NCI-H2171 (cell line): ENCODE data around the gene CTLA4.

Source experiments
- DNase-seq: peaks from one replicate; lab custom pipeline; 2025; lab: John Stamatoyannopoulos, UW

CTLA4 gene

GRCh38 chr2:203891474-203891873, 23.9 kb downstream of the CTLA4 start:
- DNase-seq: no peak

GRCh38 chr2:203892207-203892606, 24.6 kb downstream of the CTLA4 start:
- no peak for DNase-seq

- no peak for DNase-seq
Observed at GRCh38 chr2:203893401-203893800, 25.8 kb downstream of the CTLA4 start.

GRCh38 chr2:203893840-203894239, 26.3 kb downstream of the CTLA4 start:
- no peak for DNase-seq

GRCh38 chr2:203894262-203894661, 26.7 kb downstream of the CTLA4 start:
- DNase-seq: no peak

- no peak for DNase-seq
Observed at GRCh38 chr2:203897544-203897943, 30.0 kb downstream of the CTLA4 start.

- no peak for DNase-seq
Observed at GRCh38 chr2:203898657-203899056, 31.1 kb downstream of the CTLA4 start.

- DNase-seq: no peak
Observed at GRCh38 chr2:203900253-203900652, 32.7 kb downstream of the CTLA4 start.

- no peak for DNase-seq
Observed at GRCh38 chr2:203904022-203904421, 36.5 kb downstream of the CTLA4 start.

GRCh38 chr2:203905656-203906055, 38.1 kb downstream of the CTLA4 start:
- DNase-seq: no peak

- no peak for DNase-seq
Observed at GRCh38 chr2:203908066-203908796, 40.7 kb downstream of the CTLA4 start.

GRCh38 chr2:203908797-203909185, 41.2 kb downstream of the CTLA4 start:
- no peak for DNase-seq

GRCh38 chr2:203909261-203909967, 41.8 kb downstream of the CTLA4 start:
- peak; percentile 14 for DNase-seq

GRCh38 chr2:203909974-203910373, 42.4 kb downstream of the CTLA4 start:
- no peak for DNase-seq

- DNase-seq: no peak
Observed at GRCh38 chr2:203913947-203914346, 46.4 kb downstream of the CTLA4 start.

GRCh38 chr2:203914546-203915182, 47.1 kb downstream of the CTLA4 start:
- DNase-seq: no peak

GRCh38 chr2:203915256-203915655, 47.7 kb downstream of the CTLA4 start:
- DNase-seq: no peak

- no peak for DNase-seq
Observed at GRCh38 chr2:203916756-203917155, 49.2 kb downstream of the CTLA4 start.

GRCh38 chr2:203918264-203918663, 50.7 kb downstream of the CTLA4 start:
- DNase-seq: no peak

GRCh38 chr2:203918839-203919238, 51.3 kb downstream of the CTLA4 start:
- DNase-seq: no peak
